ENCODE data around the gene TFCP2L1. TPM values are rescaled to one million over a fixed set of nuclear protein-coding genes. Genes with fewer than 3 reads are reported as not detected.

TFCP2L1 gene
- total RNA-seq, 1 donor from 2014 or later, result 0.19 TPM

DNA sequence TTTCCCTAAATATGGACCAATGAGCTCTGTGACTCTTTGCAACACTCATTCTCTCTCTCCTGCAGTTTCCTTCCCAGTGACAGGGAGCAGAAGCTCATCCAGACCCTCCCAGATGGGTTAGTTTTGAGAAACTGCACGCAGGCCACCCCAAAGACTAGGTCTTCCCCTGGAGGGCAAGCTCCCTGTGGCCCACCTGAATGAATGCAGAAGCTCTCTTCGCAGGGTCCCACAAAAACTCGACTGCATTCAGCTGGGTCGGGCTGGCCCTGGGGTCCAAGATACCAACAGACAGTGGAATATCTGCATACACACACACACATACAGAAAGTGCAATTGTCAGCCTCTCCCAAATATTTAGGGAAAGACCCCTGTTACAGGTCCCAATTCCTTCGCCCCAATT is 37.0 kb downstream of the TFCP2L1 start:
- DNase-seq (no peak), ATAC-seq (ENCODE audit: poor library complexity) (no peak)
- intact Hi-C loops (cut with DNase I), result no loop called here

DNA sequence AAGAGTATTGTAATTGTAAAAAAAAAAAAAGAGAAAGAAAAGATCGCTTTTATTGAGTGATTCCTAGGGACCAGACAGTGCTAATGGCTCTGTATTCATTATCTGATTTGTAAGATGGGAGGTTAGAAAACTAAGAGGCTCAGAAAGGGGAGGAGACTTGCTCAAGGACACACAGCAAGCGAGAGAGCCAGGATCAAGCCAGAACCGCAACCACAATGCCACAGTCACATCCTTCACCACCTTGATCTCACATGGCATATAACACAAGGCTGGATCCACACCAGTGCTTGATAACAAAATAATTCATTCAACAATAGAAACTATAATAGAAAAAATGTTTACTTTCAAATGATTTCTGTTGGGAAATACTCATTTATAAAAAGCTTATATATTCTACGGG is 37.5 kb downstream of the TFCP2L1 start:
- intact Hi-C loops (cut with DNase I), result no loop called here
- DNase-seq (no peak), ATAC-seq (ENCODE audit: poor library complexity) (no peak)

DNA sequence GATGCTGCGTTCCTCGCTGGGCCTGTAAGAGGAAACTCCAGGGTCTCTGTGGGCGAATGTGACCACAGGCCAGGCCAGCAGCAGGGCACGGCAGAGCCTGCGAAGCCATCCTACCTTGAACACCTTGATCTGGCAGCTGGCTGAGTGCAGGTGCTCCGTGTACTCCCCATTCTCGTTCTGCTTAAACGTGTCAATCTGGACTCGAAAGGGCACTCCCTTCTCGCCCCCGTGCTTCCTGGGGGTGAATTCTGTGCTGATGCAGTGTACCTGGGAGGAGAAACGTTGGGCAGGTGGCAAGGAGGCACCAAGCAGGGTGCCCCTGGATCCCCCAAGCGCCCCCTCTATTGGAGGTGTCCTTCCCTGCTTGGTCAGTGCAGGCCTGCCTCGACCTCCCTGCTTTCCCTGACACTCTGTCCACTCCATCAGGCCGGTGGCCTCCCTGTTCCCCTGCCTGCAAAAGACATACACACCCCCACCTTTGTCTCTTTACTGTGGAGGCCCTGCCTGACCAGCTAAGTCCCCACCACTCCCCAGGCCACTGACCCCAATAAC is 38.2 kb downstream of the TFCP2L1 start:
- DNase-seq, result no peak
- no peak for ATAC-seq (ENCODE audit: poor library complexity)
- intact Hi-C loops (cut with DNase I), result no loop called here

DNA sequence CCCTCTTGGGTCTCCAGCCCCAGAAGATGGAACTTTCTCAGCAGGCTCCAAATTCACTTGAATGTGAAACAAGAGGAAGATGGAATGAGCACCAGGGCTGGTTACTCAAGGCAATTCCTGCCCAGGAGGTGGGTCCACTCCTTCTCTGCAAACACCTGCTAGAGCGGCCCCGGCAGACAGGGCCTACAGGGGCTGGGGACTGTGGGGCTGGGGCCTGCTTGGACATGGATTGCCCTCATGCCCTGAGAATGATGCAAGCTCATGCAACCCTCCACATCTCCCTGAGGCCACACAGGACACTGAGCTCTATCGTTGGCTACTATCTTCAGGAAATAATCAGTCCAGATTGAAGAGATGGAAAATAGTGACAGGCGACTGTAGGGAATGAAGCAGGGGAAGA is 39.1 kb downstream of the TFCP2L1 start:
- ATAC-seq (ENCODE audit: poor library complexity) (no peak), DNase-seq (no peak)
- intact Hi-C loops (cut with DNase I), result no loop called here

DNA sequence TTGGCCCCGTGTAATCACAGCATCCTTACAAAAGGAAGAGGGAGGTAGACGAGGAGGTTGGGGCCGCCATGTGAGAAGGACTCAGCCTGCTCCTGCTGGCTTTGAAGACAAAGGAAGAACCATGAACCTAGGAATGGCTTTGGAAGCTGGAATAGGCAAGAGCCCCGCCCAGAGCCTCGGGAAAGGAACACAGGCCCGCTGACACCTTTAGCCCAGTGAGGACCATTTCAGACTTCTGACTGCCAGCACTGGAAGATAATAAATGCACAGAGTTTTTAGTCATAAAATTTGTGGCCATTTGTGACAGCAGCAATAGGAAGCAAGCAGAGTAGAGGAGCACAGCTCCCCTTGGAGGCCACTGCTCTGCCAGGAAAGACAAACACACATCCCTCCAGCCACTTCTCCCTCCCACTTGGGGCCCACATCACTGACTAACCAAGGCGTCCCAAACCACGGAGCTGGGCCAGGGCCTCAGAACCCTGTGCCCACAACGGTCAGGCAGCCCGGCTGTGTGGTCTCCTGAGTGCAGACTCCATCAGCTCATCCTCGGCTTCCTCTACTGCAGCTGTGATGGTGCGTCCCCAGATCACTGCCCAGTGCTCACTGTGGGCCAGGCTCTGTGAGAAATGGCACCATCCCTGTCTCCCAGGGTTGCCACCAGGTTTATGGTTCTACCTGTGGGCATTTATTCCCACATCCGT is 39.7 kb downstream of the TFCP2L1 start:
- ATAC-seq (ENCODE audit: poor library complexity) (no peak), DNase-seq (no peak)
- intact Hi-C loops (cut with DNase I), result no loop called here

DNA sequence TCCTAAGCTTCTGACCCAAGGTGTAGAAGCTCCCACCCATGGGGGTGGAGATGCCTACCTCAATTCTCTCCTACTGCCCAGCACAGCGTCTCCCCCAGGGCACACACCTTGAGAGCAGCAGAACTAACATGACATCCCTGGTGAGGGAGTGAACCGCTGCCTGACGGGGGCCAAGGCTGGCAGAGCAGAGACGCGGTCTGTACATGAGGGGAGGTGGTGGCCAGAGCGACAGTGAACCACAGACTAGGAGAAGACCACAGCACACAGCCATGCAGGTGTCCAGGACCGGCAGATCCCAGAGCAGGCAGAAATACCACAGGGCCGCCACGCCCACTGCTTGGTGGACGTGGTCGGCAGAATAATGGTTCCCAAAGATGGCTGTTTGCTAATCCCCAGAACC is 40.4 kb downstream of the TFCP2L1 start:
- intact Hi-C loops (cut with DNase I), result no loop called here
- no peak for DNase-seq
- ATAC-seq (ENCODE audit: poor library complexity), result no peak

DNA sequence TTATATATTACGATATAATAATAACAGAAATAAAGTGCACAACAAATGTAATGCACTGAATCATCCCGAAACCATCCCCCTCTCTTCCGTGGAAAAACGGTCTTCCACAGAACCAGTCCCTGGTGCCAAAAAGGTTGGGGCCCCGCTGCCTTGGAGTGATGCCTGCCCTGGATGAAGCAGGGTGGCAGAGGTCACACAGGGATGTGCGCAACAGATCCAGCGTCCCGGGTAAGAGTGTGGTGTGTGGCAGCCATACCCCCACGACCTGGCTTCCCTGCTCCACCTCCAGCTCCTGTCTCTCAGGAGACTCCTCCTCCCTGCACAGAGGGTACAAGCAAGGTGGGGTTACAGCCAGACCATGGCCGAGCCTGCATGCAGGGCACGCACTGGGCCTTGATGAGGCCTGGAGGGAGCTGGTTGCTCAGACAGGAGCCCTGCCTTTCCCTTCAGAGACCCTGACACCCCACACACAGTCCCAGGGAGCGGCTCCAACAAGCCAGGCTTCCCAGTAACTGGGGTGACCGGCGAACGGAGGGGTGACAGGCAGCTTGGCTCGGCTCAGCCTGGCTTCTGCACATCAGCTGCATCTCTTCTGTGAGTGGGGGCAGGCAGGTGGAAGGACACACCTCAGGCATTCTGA is 41.1 kb downstream of the TFCP2L1 start:
- no peak for DNase-seq
- ATAC-seq (ENCODE audit: poor library complexity), result no peak
- intact Hi-C loops (cut with DNase I), result no loop called here

DNA sequence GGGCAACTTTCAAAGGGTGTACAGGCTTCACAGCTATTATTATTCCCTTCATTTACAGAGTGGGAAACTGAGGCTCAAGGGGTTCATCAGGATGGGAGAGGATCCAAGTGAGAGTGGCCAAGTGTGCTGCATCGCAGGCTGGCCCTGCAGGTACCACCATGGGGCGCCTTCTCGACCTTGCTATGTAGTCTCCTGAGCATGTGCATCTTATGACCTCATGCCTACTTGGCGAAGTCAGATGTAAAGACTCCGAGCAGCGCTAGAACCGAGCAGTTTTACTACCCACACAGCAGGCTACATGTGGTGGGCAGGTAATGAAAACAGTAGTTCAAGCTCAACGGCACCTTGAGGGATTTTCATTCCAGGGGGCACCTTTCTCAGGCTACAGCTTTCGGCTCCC is 42.0 kb downstream of the TFCP2L1 start:
- no peak for DNase-seq
- intact Hi-C loops (cut with DNase I), result no loop called here
- ATAC-seq (ENCODE audit: poor library complexity), result no peak

DNA sequence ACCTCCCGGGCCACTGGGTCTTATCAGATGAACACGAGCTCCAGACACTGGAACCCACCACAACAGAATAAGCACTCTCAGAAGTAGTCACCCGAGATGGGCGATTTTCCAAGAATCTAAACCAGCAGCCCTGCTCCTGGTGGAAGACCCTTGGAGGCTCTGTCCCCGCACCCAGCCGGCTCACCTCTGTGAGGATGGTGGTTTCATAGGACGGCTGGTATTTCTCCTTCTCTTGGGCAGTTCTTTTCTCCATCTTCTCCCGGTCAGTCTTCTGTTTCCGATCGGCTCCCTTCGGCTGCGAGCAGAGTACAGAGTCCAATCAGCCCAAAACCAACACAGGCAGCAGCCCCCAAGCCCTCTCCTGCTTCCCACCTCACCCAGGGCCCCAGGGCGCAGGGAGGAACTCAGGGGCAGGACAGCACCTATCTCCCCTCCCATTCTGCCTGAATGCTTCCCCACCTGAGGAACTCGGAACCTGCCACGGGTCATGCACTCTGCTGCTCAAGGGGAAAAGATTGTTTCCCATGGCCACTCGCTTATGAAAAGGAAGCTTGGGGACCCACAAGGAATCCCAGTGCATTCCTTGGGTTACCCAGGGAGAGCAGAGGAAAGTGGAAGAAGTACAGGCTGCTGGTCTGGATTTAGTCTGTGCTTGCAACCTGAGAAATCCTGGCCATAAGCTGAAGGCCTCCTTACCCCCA is 42.7 kb downstream of the TFCP2L1 start:
- no peak for DNase-seq
- intact Hi-C loops (cut with DNase I), result no loop called here
- ATAC-seq (ENCODE audit: poor library complexity), result no peak

DNA sequence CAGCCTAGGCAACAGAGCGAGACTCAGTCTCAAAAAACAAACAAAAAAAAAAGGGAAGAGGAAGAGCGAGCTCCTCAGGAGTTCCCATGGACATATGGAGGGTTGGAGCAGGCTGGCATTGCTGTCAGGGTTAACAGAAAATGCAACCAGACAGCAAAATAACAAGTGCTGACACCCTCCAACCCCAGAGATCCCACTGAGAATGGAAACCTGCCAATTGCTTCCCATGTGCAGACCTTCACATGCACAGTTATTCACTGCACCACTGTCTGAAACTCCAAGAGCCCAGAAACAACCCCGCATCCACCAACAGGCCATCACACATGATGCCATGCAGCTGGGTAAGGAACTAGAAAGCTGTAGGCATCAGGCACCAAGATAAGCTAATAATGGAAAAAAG is 43.5 kb downstream of the TFCP2L1 start:
- DNase-seq (no peak), ATAC-seq (ENCODE audit: poor library complexity) (no peak)
- intact Hi-C loops (cut with DNase I), result no loop called here

DNA sequence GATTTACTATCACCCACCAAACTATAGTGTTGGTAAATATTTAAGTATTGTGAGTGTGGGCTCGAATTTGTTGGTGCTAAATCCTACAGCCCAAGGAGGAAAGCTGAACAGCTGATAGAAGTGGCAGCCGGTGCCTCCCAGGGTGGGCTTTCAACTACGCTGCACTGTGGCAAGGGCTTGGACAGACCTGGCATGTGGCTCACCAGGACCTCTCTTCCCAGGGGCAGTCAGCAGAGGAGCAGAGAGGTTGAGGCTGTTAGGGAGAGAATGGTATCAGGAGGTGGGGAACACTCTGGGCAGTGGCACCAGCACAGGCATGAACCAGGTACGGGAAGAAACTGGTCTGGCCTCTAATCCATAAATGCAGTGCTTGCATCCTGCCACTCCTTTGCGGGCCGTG is 44.6 kb downstream of the TFCP2L1 start:
- ATAC-seq (ENCODE audit: poor library complexity), result no peak
- intact Hi-C loops (cut with DNase I), result no loop called here
- DNase-seq, result no peak

DNA sequence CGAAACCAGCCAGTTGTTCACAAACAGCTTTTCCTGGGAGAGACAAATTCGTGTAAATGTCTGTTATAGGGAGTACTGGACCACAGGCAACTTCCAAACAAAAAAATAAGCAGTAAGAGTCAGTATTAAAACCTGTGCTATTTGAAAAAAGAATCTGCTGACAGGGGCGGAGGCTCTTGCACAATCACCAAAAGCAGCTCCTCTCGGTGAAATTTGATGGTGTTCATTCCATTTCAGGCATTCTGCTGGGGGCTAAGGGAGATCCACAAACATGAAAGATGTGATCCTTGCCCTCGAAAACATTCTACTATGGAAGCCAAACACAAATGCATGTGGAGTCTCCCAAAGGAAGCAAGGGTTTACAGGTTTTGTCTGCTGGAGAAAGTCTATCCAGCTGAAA is 45.0 kb downstream of the TFCP2L1 start:
- no peak for DNase-seq
- no peak for ATAC-seq (ENCODE audit: poor library complexity)

DNA sequence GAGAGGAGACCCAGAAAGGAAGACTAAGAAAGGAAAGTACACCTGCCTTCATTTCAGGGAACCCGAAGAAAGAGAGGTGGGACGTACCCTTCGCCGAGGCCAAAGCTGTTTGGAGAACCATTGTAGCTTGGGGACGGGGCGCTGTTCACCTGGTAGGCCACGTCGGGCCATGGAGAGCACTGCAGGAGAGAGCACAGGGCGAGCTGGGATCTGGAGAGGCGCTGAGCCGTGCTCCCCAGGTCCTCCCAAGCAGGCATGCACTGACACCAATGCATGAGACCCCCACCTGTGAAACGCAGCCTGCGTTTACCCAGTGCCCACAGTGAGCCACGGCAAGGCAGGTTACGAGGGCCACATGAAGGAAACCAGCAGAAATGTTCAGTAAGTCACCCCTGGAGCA is 45.5 kb downstream of the TFCP2L1 start:
- DNase-seq, result no peak
- intact Hi-C loops (cut with DNase I), result no loop called here

More for the DNA sequence above, 45.0 kb downstream of the TFCP2L1 start:
- intact Hi-C loops (cut with DNase I), result no loop called here

DNA sequence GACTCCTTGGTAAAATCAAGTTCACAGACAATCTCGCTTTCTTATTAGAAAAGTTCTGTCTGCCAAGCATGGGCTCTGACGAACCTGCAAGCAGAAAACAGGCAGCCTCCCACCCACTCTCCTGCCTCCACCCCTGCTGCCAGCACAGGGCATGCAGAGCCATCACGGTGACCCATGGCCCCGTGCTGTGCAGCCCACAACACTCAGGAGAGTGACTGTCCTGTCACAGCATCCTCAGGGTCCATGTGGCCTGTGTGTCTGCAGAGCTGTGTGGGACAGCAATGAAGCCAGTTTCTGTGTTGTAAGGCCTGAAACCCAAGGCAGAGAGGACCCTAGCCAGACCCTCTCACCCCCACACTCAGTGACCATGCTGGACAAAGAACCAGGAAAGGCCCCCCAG is 46.2 kb downstream of the TFCP2L1 start:
- intact Hi-C loops (cut with DNase I), result no loop called here
- DNase-seq (no peak), ATAC-seq (ENCODE audit: poor library complexity) (no peak)

More for the DNA sequence above, 45.5 kb downstream of the TFCP2L1 start:
- ATAC-seq (ENCODE audit: poor library complexity), result no peak

DNA sequence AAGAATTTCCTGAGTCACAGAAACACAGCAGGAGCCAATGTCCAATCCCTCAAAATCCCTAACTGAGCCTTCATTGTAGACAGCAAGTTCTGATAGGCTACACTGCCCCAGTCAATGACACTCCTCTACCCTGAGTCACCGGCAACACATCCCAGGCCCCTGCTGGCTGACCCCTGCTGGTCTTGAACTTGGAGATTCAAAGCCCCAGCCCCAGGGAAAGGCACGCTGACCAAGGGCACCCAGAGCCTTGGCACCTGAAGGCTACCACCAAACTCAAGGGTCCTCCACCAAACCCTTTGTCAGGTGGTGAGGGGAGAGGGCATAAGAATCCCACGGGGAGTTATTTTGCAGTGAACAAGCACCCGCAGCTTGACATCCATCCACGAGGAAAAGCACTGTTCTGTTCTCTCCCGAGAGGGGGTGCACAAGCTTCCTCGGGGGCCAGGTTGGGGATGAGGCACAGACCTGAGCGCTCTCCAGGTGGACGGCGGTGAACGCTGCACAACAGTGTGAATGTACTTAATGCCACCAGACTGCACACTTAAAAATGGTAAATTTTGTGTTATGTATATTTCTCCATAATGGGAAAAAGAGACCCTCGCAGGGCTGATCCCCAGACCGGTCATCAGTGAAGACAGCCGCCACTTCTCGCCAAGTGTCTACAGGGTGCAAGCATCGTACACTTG is 46.9 kb downstream of the TFCP2L1 start:
- intact Hi-C loops (cut with DNase I), result no loop called here
- DNase-seq, result no peak
- ATAC-seq (ENCODE audit: poor library complexity), result no peak

DNA sequence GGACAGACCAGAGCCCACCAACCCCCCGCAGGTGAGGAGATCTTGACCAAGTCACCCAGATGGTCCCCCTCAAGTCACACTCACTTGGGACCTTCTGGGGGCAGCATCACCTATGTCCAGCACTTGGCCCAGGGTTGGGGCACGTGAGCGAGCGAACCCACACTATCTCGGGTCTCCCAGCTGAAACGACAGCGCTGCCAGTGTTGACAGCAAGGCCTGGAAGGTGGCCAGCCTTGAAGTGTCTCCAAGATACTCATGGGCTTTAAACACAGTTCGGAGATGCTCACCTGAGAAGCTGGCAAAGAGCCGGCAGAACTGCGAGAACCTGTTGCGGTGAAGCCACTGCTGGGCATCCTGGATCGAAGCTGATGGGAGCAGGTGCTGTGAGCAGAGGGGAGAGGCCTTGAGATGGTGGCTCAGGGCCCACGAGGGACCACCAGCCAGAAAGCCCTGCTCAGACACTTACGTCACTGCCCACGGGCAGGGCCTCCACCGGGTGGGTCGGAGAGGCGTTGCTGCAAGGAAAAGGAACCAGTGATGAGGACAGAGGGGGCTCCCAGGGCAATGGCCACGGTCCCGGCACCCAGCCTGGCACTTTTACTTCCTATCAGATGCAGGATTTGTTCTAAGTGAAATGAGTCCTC is 47.5 kb downstream of the TFCP2L1 start:
- DNase-seq (no peak), ATAC-seq (ENCODE audit: poor library complexity) (no peak)
- intact Hi-C loops (cut with DNase I), result no loop called here

DNA sequence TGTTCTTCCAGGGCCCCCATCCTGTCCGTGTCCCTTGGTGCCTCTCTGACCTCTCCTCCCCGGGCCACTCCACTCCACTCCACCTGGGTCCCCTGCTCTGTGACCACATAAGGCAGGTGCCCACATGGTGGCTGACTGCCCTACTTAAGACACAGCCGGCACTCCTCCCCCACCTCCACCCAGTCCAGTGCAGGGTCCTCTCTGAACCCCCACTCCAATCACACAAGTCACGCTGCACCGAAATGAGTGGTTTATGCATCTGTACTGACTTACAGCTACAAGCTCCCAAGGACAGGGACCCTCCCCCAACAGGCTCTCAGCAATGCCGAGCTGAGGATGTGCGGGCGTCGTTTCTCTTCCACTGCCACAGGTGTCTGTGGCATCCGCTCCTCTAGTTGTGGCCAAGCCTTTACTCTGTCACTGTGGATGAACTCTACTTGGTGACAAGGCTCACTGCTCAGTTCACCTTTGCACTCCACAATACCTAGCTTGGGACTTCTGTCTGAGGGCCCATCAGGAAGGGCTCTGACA is 48.3 kb downstream of the TFCP2L1 start:
- no peak for ATAC-seq (ENCODE audit: poor library complexity)
- DNase-seq, result no peak
- intact Hi-C loops (cut with DNase I), result no loop called here

DNA sequence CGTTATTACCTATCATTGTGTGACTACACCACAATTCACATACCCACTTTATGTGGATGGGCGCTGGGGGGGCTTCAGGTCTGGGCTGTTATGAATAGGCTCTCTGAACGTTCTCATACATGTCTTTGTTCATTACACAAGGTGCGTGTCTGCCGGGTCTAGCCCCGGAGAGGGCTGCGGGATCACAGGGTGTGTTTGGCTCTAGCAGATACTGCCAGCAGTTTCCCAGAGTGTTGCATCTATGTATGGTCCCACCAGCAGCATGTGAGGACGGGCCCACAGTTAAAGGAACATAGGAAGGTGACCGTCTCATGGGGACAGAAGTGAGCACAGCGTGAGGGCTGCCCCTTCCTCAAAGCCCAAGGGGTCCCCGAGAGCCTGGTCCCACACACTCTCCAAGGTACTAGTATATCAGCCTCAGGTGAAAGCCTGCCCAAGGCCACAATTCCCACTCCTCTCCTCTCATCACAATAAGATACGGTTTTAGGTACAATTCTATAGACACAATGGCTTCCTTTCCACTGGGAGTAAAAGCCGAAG is 48.8 kb downstream of the TFCP2L1 start:
- ATAC-seq (ENCODE audit: poor library complexity) (no peak), DNase-seq (no peak)
- intact Hi-C loops (cut with DNase I), result no loop called here
